K562 (cell line): ENCODE data around the gene RBM12. TPM values are rescaled to one million over a fixed set of nuclear protein-coding genes. Genes with fewer than 3 reads are reported as not detected.

Experiments used
- ATAC-seq: fragments of 200-7000 bp; cut with Tn5 transposase; 3 replicates; pipeline ENCODE4 v1.9.1; 2020; ENCODE audit warnings: moderate library complexity
- BruUV-seq: library from RNA; stranded (reverse); fragments of 400-500 nt; replicated peaks from 2 replicates; lab custom pipeline; 2021; lab: Mats Ljungman, UMichigan
- CTCF ChIA-PET: fragments of 300-600 bp; formaldehyde crosslinking; extraction: SDS; loops from one replicate; lab custom pipeline; 2021; ENCODE audit warnings: low intra/inter-chr PET ratio; lab: Yijun Ruan, JAX
- POLR2A ChIA-PET: fragments of 300-600, 350-650 bp; sonication (Branson Sonifier 250); formaldehyde crosslinking; extraction: SDS; loops from one replicate; lab custom pipeline; 2021; ENCODE audit warnings: antibody characterized with exemption, inconsistent platforms; lab: Yijun Ruan, JAX
- DNase-seq, 4 experiments: peaks; one replicate each; pipeline versions ENCODE4 v3.0.0 to v3.0.0-alpha.2; 2011 to 2018; ENCODE audit warnings: low spot score in 3 of 4, mixed read lengths in 3 of 4; ENCODE audit errors: extremely low read depth in 1 of 4
- FAIRE-seq: peaks from 2 replicates; lab custom pipeline; 2011; peaks lifted over from hg19 to GRCh38; lab: Jason Lieb, UNC
- H2AFZ ChIP-seq: 2 replicates; pipeline ENCODE4 v1.6.0; 2011; ENCODE audit warnings: low read depth, low read length, control low read depth, inconsistent platforms
- H3K27ac ChIP-seq: fragments of 200-600 bp; 3 replicates; pipeline ENCODE4 v1.8.0; 2011; ENCODE audit warnings: low read depth, mild to moderate bottlenecking, control low read depth, inconsistent platforms, low read length, moderate library complexity, mixed read lengths; ENCODE audit errors: extremely low read depth
- H3K27me3 ChIP-seq, 2 experiments: fragments of 300-600 bp in 1 of 2; 2 replicates in 1 of 2; 3 replicates in 1 of 2; pipeline versions ENCODE4 v1.6.0 to v1.8.0; 2011; ENCODE audit warnings: inconsistent platforms in 2 of 2, low read length in 2 of 2, mild to moderate bottlenecking in 1 of 2, mixed read lengths in 1 of 2, moderate library complexity in 1 of 2; ENCODE audit not compliant: control insufficient read depth in 2 of 2, insufficient read depth in 2 of 2
- H3K36me3 ChIP-seq: fragments of 300-600 bp; 3 replicates; pipeline ENCODE4 v1.8.0; 2011; ENCODE audit warnings: mild to moderate bottlenecking, low read length, inconsistent platforms; ENCODE audit not compliant: control insufficient read depth, insufficient read depth
- H3K4me1 ChIP-seq, 2 experiments: fragments of 200-600 bp in 1 of 2; replicated peaks in 1 of 2; 2 replicates in 1 of 2; 3 replicates in 1 of 2; pipeline versions ENCODE4 v1.5.1 to v1.8.0; 2011; ENCODE audit warnings: inconsistent platforms in 2 of 2, low read length in 2 of 2, mild to moderate bottlenecking in 1 of 2, mixed read lengths in 1 of 2, moderate library complexity in 1 of 2; ENCODE audit not compliant: control insufficient read depth in 2 of 2, insufficient read depth in 2 of 2
- H3K4me2 ChIP-seq: 2 replicates; pipeline ENCODE4 v1.6.1; 2011; ENCODE audit warnings: low read length, control low read depth, inconsistent platforms, mixed read lengths; ENCODE audit not compliant: insufficient read depth
- H3K4me3 ChIP-seq: fragments of 200-600 bp; sonication (generic), shearing (Covaris generic); 2 replicates; pipeline ENCODE4 v1.5.1; 2016; ENCODE audit warnings: control low read depth, inconsistent platforms
- H3K79me2 ChIP-seq: fragments of 200-600 bp; 3 replicates; pipeline ENCODE4 v1.8.0; 2011; ENCODE audit warnings: low read length, inconsistent platforms; ENCODE audit not compliant: control insufficient read depth, insufficient read depth
- H3K9ac ChIP-seq, 2 experiments: 2 replicates each; pipeline versions ENCODE4 v1.6.0 to v1.6.1; 2011; ENCODE audit warnings: low read depth in 2 of 2, low read length in 2 of 2, control low read depth in 1 of 2, inconsistent platforms in 1 of 2, mild to moderate bottlenecking in 1 of 2, mixed read lengths in 1 of 2; ENCODE audit not compliant: insufficient read depth in 1 of 2
- H3K9me1 ChIP-seq: one replicate; pipeline ENCODE4 v1.6.0; 2011; ENCODE audit warnings: inconsistent platforms, mild to moderate bottlenecking, low read length, moderate library complexity; ENCODE audit not compliant: control insufficient read depth, insufficient read depth
- H3K9me3 ChIP-seq: replicated peaks from 2 replicates; pipeline ENCODE4 v1.5.1; 2011; ENCODE audit warnings: low read depth, low read length, inconsistent platforms; ENCODE audit not compliant: control insufficient read depth, insufficient read depth
- H4K20me1 ChIP-seq: replicated peaks from 2 replicates; pipeline ENCODE4 v1.6.1; 2011; ENCODE audit warnings: low read length, inconsistent platforms, mixed read lengths; ENCODE audit not compliant: control insufficient read depth, insufficient read depth
- CCAR2 ChIP-seq: fragments of 200-400 bp; formaldehyde crosslinking; IDR thresholded peaks from 2 replicates; pipeline ENCODE4 v1.6.1; 2017; ENCODE audit warnings: mild to moderate bottlenecking, low read depth, low read length
- FOXA1 ChIP-seq: fragments of 450-650 bp; IDR thresholded peaks from 2 replicates; pipeline ENCODE4 v1.6.1; 2016; ENCODE audit warnings: mild to moderate bottlenecking, borderline replicate concordance
- NCOA2 ChIP-seq, 2 experiments: fragments of 450-650 bp; IDR thresholded peaks; 2 replicates each; pipeline ENCODE4 v1.6.1; 2018; ENCODE audit warnings: mild to moderate bottlenecking in 2 of 2, moderate library complexity in 1 of 2; ENCODE audit not compliant: partially characterized antibody in 2 of 2
- NUFIP1 ChIP-seq: fragments of 450-650 bp; IDR thresholded peaks from 2 replicates; pipeline ENCODE4 v1.6.1; 2018; ENCODE audit not compliant: partially characterized antibody
- SETDB1 ChIP-seq: IDR thresholded peaks from one replicate; pipeline ENCODE4 v1.6.1; 2012; ENCODE audit warnings: low read length, control low read depth, inconsistent platforms
- ZNF253 ChIP-seq: fragments of 250-450 bp; sonication (Bioruptor Pico); conservative IDR thresholded peaks from 2 replicates; pipeline ENCODE4 v1.6.1; 2021; ENCODE audit warnings: mild to moderate bottlenecking
- ZNF431 ChIP-seq: sonication (generic); formaldehyde crosslinking; IDR thresholded peaks from 2 replicates; pipeline ENCODE4 v1.8.0; 2022; ENCODE audit warnings: mild to moderate bottlenecking, missing genetic modification reagents
- ZNF584 ChIP-seq: fragments of 200-800 bp; sonication (Bioruptor generic); IDR thresholded peaks from 2 replicates; pipeline ENCODE4 v1.6.1; 2016; ENCODE audit warnings: low read depth, mild to moderate bottlenecking, missing genetic modification characterization, missing compliant biosample characterization
- ZNF707 ChIP-seq: fragments of 250-450 bp; sonication (Bioruptor Pico); conservative IDR thresholded peaks from 2 replicates; pipeline ENCODE4 v1.8.0; 2022; ENCODE audit warnings: inconsistent platforms, mild to moderate bottlenecking, moderate library complexity
- WGBS: fragments of 100-300 bp; shearing (Covaris generic); methylation state at CpG from one replicate; pipeline ENCODE4 v1.1.6; 2016; ENCODE audit warnings: low coverage, mixed read lengths; ENCODE audit not compliant: insufficient coverage; ENCODE audit errors: missing lambda C conversion rate; 5-methylcytosine and 5-hydroxymethylcytosine counted together
- in situ Hi-C: fragments of 300-500 bp; cut with MboI; formaldehyde crosslinking; loops from 4 replicates; pipeline ENCODE4 v1.15.0; 2018; ENCODE audit warnings: inconsistent platforms, mixed read lengths
- intact Hi-C: fragments of 100-400 bp; cut with micrococcal nuclease; formaldehyde crosslinking; loops from 2 replicates; pipeline ENCODE4 v1.14.2; 2022
- polyA plus RNA-seq, 8 experiments: library from polyadenylated mRNA; depleted of rRNA in 4 of 8; stranded (reverse) in 5 of 8; unstranded in 3 of 8; fragments of >200 nt; fragmentation: Nextera tagmentation in 2 of 8; fragmentation: Illumina TruSeq in 1 of 8; extraction: Ambion mirVana in 2 of 8; extraction: Trizol in 1 of 8; gene quantifications; 2 replicates each; pipeline versions ENCODE4 v1.2.1 to v1.2.3, GENCODE V29; 2011 to 2014; ENCODE audit warnings: inconsistent platforms in 1 of 8, missing spikeins in 1 of 8
- total RNA-seq, 7 experiments: library from RNA; depleted of rRNA in 6 of 7; stranded (reverse); fragments of >200 nt in 6 of 7; fragmentation: Illumina TruSeq in 2 of 7; extraction: Trizol in 2 of 7; gene quantifications; 2 replicates each; pipeline versions ENCODE4 v1.2.1 to v1.2.3, GENCODE V29; 2011 to 2021; ENCODE audit warnings: low replicate concordance in 1 of 7
- TF ChIP-seq, protein P1 (sequence below): fragments of 250-450 bp; sonication (Bioruptor Pico); IDR thresholded peaks from 2 replicates; pipeline ENCODE4 v1.5.0; 2021
- TF ChIP-seq, protein P2 (sequence below): sonication (generic); formaldehyde crosslinking; IDR thresholded peaks from 2 replicates; pipeline ENCODE4 v1.9.0; 2022; ENCODE audit warnings: mild to moderate bottlenecking, missing genetic modification reagents
- TF ChIP-seq, protein P3 (sequence below): IDR thresholded peaks from 3 replicates; pipeline ENCODE4 v1.6.1; 2011; ENCODE audit warnings: borderline replicate concordance, mild to moderate bottlenecking, moderate library complexity; ENCODE audit not compliant: insufficient read length; ENCODE audit errors: extremely low read depth

RBM12 gene
- total and polyA plus RNA-seq, 9 of the 15 experiments (the other 6 are each of a cell fraction or from before 2014, with no cell fraction given): 5.0 to 162 (median 73.3) TPM

DNA sequence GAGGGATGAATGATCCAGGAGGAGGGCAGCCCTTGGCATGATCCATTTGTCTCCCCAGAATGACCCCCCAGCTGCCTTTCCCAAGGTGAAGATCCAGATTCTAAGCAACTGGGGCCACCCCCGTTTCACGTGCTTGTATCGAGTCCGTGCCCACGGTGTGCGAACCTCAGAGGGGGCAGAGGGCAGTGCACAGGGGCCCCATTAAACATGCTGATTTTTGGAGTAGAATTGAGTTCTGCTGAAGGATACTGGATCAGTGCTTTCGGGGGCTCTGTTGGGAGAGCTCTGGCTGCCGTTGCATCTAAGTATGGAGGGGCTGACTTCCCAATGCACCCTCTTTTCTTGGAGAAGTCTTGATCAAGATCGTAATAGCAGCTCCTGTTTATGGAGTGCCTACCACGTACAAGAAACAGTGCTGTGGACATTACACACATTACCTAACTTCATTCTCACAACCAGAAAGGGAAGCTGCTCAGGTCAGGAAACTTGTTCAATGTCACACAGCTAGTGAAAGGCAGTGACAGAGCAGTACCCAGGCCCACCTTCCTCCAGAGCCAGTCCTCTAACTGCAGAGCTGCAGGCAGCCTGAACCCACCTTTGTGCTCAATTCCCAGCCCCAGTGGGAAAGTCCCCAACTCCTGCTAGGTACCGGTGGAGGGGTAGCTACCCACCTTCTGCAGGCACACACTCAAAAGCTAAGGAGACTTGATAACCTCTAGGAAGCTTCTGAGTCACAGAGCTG lies 43.7 kb downstream of the RBM12 start:
- Histone ChIP-seq H3K9me3 (no peaks in the 10 kb centered on the region), H2AFZ (no peak overlapping the region), H3K79me2 (0 out of 3 replicates have a peak, but pooled peaks cover 4% of the 10 kb centered on the region), H4K20me1 (no peaks in the 10 kb centered on the region), H3K4me2 (no peak overlapping the region), H3K27me3 (no peaks in the 10 kb centered on the region), H3K36me3 (peaks cover 12% of the 10 kb centered on the region; the same call in 2 of the 3 replicates), H3K27ac (no peak overlapping the region), H3K9ac (no peak overlapping the region; a peak in 1 of 4 replicates), H3K4me1 (peaks cover 7 to 32% of the 10 kb centered on the region in 2 experiments; a peak in 4 of 5 replicates), H3K9me1 (no peaks in the 10 kb centered on the region), H3K4me3 (no peak overlapping the region)
- ChIA-PET POLR2A (interaction anchor here (0.6 to 2.0 kb wide), 4 partner anchors 10 to 40 kb away, joined by 3 to 6 read pairs (median 4); no protein-coding TSS in a partner anchor), CTCF (no interaction called here)
- TF ChIP-seq ZNF584 (no peak), NCOA2 (IDR thresholded peaks at IDR 0.05; ENCODE audit: partially characterized antibody in 2 of 2) (no peak), ZNF253 (CRISPR knock-in tag) (no peak), NUFIP1 (no peak), FOXA1 (no peak), ZNF431 (CRISPR knock-in tag) (no peak), SETDB1 (no peak), CCAR2 (no peak), ZNF707 (CRISPR knock-in tag) (no peak)
- TF ChIP-seq, protein P1, sequence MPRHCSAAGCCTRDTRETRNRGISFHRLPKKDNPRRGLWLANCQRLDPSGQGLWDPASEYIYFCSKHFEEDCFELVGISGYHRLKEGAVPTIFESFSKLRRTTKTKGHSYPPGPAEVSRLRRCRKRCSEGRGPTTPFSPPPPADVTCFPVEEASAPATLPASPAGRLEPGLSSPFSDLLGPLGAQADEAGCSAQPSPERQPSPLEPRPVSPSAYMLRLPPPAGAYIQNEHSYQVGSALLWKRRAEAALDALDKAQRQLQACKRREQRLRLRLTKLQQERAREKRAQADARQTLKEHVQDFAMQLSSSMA (CRISPR knock-in tag): no peak
- TF ChIP-seq, protein P2, sequence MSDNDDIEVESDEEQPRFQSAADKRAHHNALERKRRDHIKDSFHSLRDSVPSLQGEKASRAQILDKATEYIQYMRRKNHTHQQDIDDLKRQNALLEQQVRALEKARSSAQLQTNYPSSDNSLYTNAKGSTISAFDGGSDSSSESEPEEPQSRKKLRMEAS (CRISPR knock-in tag): no peak
- TF ChIP-seq, protein P3, sequence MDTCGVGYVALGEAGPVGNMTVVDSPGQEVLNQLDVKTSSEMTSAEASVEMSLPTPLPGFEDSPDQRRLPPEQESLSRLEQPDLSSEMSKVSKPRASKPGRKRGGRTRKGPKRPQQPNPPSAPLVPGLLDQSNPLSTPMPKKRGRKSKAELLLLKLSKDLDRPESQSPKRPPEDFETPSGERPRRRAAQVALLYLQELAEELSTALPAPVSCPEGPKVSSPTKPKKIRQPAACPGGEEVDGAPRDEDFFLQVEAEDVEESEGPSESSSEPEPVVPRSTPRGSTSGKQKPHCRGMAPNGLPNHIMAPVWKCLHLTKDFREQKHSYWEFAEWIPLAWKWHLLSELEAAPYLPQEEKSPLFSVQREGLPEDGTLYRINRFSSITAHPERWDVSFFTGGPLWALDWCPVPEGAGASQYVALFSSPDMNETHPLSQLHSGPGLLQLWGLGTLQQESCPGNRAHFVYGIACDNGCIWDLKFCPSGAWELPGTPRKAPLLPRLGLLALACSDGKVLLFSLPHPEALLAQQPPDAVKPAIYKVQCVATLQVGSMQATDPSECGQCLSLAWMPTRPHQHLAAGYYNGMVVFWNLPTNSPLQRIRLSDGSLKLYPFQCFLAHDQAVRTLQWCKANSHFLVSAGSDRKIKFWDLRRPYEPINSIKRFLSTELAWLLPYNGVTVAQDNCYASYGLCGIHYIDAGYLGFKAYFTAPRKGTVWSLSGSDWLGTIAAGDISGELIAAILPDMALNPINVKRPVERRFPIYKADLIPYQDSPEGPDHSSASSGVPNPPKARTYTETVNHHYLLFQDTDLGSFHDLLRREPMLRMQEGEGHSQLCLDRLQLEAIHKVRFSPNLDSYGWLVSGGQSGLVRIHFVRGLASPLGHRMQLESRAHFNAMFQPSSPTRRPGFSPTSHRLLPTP: no peak
- ATAC-seq (no peak), DNase-seq (no peak), FAIRE-seq (peak; percentile 67)
- in situ Hi-C loops: no loop called here
- WGBS: 82% methylated on average over 6 of the region's 11 CpGs
- intact Hi-C loops: no loop called here
- no TSS peak for BruUV-seq
